ENCODE results near the gene B4GALT5.
"Not testable (repeated sequence)": the region's sequence is repeated elsewhere in the genome, so short reads cannot be mapped to it uniquely, and the experiment has no call there.

The B4GALT5 gene

GRCh38 chr20:49713753-49714712 lies at the start of gene B4GALT5:
Gene B4GALT5, minus strand, starts transcription at chr20:49713878. Its CDS starts 188 bp downstream, at chr20:49713690.
- peak; percentile 32 for DNase-seq (ENCODE audit: low read depth)

DNA sequence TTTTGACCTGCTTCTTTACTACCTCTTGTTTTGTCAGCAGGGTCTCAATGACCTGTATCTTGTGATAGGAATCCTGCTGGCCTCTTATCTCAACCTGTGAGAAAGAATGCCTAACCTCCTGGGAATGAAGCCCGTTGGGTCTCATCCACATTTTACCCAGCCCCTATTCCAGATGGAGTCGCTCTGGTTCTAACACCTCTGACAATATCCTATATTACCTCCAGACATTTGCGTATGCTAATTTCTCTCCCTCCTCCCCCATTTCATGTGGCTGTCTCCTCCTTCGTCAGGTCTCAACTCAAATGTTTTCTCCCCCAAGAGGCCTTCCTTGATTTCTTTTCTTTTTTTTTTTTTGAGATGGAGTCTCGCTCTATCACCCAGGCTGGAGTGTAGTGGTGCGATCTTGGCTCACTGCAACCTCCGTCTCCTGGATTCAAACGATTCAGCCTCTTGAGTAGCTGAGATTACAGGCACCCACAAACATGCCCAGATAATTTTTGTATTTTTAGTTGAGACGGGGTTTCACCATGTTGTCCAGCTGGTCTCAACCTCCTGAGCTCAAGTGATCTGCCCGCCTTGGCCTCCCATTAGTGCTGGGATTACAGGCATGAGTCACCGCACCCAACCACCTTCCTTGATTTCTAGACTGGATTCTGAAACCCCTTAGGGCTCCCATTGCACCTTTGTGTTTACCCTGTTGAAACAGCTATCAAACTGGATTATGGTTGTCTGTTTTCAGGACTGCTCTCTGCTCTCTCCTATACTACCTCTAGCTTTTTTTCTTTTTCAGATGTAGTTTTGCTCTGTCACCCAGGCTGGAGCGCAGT lies 49.5 kb upstream of the B4GALT5 start:
- DNase-seq (ENCODE audit: low read depth) = no peak

GRCh38 chr20:49761888-49762287 lies 48.2 kb upstream of the B4GALT5 start:
- not testable (repeated sequence) for DNase-seq (ENCODE audit: low read depth)

- no peak for DNase-seq (ENCODE audit: low read depth)
Observed at GRCh38 chr20:49759266-49759950, 45.7 kb upstream of the B4GALT5 start.

GRCh38 chr20:49758781-49759180 lies 45.1 kb upstream of the B4GALT5 start:
- DNase-seq (ENCODE audit: low read depth) = no peak

- DNase-seq (ENCODE audit: low read depth) = no peak
Observed at GRCh38 chr20:49757597-49757996, 43.9 kb upstream of the B4GALT5 start.

GRCh38 chr20:49756241-49756640 lies 42.6 kb upstream of the B4GALT5 start:
- DNase-seq (ENCODE audit: low read depth) = no peak

GRCh38 chr20:49754596-49754995 lies 40.9 kb upstream of the B4GALT5 start:
- DNase-seq (ENCODE audit: low read depth) = no peak

DNA sequence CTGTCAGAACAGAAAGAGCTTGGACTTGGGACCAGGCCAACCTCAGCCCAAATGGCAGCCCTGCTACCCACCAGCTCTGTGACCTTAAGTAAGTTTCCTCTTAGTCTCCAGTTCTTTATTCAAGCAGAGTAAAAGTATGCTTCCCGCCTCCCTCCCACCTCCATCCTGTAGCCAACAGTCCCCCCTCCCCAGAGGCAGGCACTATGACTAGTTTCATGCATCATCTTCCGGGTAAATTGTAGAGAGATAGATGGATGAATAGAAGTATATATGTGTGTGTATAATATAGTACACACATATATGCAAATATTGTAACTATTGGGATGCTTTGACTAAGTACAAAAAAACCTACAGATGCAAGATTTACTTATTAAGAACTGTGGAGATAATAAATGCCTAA lies 39.5 kb upstream of the B4GALT5 start:
- no peak for DNase-seq (ENCODE audit: low read depth)

DNA sequence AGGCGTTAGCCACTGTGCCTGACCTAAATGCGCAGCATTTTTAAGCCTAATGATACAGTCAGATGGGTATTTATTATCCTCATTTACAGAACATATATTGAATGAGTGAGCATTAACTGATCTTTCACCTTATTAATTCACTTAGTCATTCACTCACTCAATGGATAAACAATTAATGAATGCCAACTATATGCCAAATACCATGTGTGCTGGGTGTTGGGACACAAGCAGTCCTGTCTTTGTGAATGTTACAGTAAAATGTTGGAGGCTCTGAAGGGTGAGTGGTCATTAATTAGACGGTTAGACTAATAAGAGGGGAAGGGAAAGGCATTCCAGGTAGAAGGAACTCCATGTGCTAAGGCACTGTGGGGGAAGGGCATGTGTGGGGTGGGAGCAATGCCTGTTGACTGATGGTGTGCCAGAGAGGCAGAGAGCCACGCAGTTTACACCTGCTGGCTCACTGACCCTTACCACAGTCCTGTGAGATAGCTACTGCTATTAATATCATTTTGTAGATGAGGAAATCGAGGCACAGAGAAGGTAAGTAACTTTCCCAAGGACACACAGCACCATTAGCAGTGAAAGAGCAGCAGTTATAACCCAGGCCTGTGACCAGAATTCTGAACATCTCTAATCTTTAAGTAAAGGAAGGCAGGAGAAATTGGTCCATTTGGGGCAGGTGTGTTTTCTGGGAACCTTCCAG lies 38.7 kb upstream of the B4GALT5 start:
- DNase-seq (ENCODE audit: low read depth) = no peak

GRCh38 chr20:49751397-49751736 lies 37.7 kb upstream of the B4GALT5 start:
- DNase-seq (ENCODE audit: low read depth) = no peak

GRCh38 chr20:49750611-49751396 lies 37.1 kb upstream of the B4GALT5 start:
- no peak for DNase-seq (ENCODE audit: low read depth)

GRCh38 chr20:49749625-49750024 lies 35.9 kb upstream of the B4GALT5 start:
- DNase-seq (ENCODE audit: low read depth) = no peak

DNA sequence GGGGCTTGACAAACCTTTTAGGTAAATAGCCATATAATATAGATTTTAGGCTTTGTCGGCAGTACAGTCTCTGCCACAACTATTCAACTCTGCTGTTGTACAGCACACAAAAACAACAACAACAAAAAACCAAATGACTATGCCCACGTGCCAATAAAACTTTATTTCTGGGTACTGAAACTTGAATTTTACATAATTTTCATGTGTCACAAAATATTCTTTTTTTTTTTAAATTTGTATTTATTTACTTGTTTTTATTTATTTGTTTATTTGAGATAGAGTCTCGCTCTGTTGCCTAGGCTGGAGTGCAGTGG lies 34.8 kb upstream of the B4GALT5 start:
- no peak for DNase-seq (ENCODE audit: low read depth)

DNA sequence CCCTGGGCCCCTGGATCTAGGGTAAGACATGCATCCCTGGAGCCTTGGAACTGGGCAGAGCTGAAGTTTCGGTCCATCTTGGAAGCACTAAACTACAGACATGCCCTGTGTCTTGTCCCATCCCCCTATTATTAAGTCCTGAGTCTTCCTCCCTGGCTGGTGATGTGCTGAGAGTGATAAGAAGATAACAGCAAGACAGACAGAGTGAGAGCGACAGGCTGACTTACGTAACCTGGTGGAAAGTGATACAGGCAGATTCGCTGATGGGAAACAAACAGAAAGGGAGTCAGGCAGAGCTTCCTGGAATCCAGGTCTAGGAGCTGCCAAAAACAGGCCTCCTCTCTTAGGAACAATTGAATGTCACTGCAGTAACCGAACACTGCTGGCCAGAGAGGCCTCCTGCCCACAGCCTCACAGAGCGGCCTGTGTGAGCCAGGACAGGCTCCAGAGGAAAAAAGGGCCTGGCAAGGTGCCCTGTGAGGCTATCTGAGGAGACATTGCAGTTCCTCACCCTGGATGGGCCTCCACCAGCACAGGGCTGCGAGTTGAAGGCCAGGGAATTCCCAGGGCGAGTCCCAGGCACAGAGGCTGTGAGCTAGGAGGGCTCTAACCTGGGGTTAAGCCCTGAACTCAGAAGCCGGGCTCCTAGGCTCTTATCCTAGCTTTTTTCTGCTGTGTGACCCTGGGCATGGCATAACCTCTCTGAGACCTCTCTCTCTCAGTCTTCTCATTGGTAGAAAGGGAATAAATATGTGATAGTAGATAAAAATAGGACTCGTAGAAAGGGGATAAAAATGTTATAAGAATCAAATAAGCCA lies 34.2 kb upstream of the B4GALT5 start:
- no peak for DNase-seq (ENCODE audit: low read depth)

GRCh38 chr20:49742948-49743347 lies 29.3 kb upstream of the B4GALT5 start:
- no peak for DNase-seq (ENCODE audit: low read depth)

DNA sequence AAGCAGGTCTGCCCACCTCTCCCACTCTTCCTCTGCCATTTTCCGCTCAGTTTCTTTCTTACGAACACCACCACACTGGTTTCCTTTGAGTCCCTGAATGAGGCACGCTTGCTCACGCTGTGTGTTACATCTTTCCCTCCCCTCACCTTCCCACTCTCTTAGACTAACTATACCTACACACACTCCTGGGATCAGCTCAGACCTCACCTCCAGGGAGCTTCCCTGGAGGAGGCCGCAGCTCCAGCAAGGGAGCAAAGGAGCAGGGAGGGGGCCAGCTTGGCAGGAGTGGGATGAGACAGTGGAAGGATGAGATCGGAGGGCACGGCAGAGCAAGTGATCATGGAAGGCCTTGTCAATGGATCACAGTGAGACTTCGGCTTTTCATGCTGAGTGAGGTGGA lies 28.3 kb upstream of the B4GALT5 start:
- DNase-seq (ENCODE audit: low read depth) = no peak

GRCh38 chr20:49740807-49741206 lies 27.1 kb upstream of the B4GALT5 start:
- DNase-seq (ENCODE audit: low read depth) = no peak

GRCh38 chr20:49739042-49739441 lies 25.4 kb upstream of the B4GALT5 start:
- no peak for DNase-seq (ENCODE audit: low read depth)

GRCh38 chr20:49737260-49737659 lies 23.6 kb upstream of the B4GALT5 start:
- no peak for DNase-seq (ENCODE audit: low read depth)

All from activated gamma-delta T cell treated with anti-CD3 and anti-CD28 coated beads, Interleukin-2, amount 50 U/mL, for 16 hours (primary cell).